GM23248 (cell line): ENCODE measurements around the gene PRICKLE3.
"Not testable (repeated sequence)": the region's sequence is repeated elsewhere in the genome, so short reads cannot be mapped to it uniquely, and the experiment has no call there.

Source experiments
- EZH2 ChIP-seq: fragments of 200-600 bp; sonication (generic); IDR thresholded peaks from 2 replicates; pipeline ENCODE4 v1.6.1; 2018; ENCODE audit warnings: antibody characterized with exemption, mild to moderate bottlenecking; ENCODE audit not compliant: insufficient read depth, poor library complexity, severe bottlenecking
- EZH2phosphoT487 ChIP-seq: fragments of 200-600 bp; sonication (generic); IDR thresholded peaks from 2 replicates; pipeline ENCODE4 v1.6.1; 2018; ENCODE audit warnings: antibody characterized with exemption, moderate library complexity, mild to moderate bottlenecking, low read depth; ENCODE audit not compliant: insufficient read depth

GRCh38 chrX:49127742-49128258 lies 58.4 kb downstream of the PRICKLE3 start:
- TF ChIP-seq EZH2, EZH2phosphoT487: not testable (repeated sequence)
